HCT116 (cell line): ENCODE measurements around the gene SPEF1. TPM values are rescaled to one million over a fixed set of nuclear protein-coding genes. Genes with fewer than 3 reads are reported as not detected.

ENCODE experiments used
- ATAC-seq: fragments of 200-7000 bp; cut with Tn5 transposase; 2 replicates; pipeline ENCODE4 v1.9.1; 2020; ENCODE audit warnings: mild to moderate bottlenecking, moderate library complexity
- BruUV-seq: library from RNA; stranded (reverse); fragments of 400-500 nt; replicated peaks from 2 replicates; lab custom pipeline; 2021; lab: Mats Ljungman, UMichigan
- CTCF ChIA-PET: fragments of 300-600 bp; sonication (Branson Sonifier 250); formaldehyde crosslinking; loops from one replicate; lab custom pipeline; 2021; ENCODE audit warnings: antibody characterized with exemption; lab: Charles Lee
- POLR2A ChIA-PET: fragments of 300-600, 350-600 bp; sonication (Branson Sonifier 250); formaldehyde crosslinking; loops from one replicate; lab custom pipeline; 2021; ENCODE audit warnings: antibody characterized with exemption; lab: Charles Lee
- RAD21 ChIA-PET, 2 experiments: fragments of 300-600 bp; sonication (Branson Sonifier 250); formaldehyde crosslinking; loops; one replicate each; lab custom pipeline; 2023; ENCODE audit warnings: low total read pairs in 2 of 2; ENCODE audit not compliant: uncharacterized antibody in 2 of 2, unreplicated experiment in 2 of 2, low non-redundant PET in 1 of 2; lab: Charles Lee
- DNase-seq: peaks from one replicate; pipeline ENCODE4 v3.0.0-alpha.2; 2010; ENCODE audit warnings: low read depth, low spot score
- H2AFZ ChIP-seq: fragments of 200-600 bp; shearing (Covaris generic), sonication (generic); 2 replicates; pipeline ENCODE4 v1.6.1; 2017; ENCODE audit warnings: low read depth, mixed run types, mixed read lengths, antibody characterized with exemption, low read length; ENCODE audit not compliant: poor library complexity, severe bottlenecking
- H3K27ac ChIP-seq: 2 replicates; pipeline ENCODE4 v1.5.1; 2012; ENCODE audit warnings: low read depth, low read length
- H3K27me3 ChIP-seq: fragments of 200-600 bp; sonication (generic); 2 replicates; pipeline ENCODE4 v1.6.1; 2016; ENCODE audit warnings: mixed run types, low read length, mixed read lengths; ENCODE audit not compliant: insufficient read depth
- H3K36me3 ChIP-seq, 2 experiments: fragments of 200-500 bp in 1 of 2; fragments of 200-600 bp in 1 of 2; sonication (Bioruptor generic) in 1 of 2; sonication (generic) in 1 of 2; 2 replicates each; pipeline versions ENCODE4 v1.5.1 to v1.6.1; 2014 to 2016; ENCODE audit warnings: low read length in 2 of 2, inconsistent platforms in 1 of 2, mixed read lengths in 1 of 2, mixed run types in 1 of 2; ENCODE audit not compliant: insufficient read depth in 2 of 2, control insufficient read depth in 1 of 2
- H3K4me1 ChIP-seq, 2 experiments: fragments of 200-600 bp in 1 of 2; sonication (generic) in 1 of 2; 2 replicates each; pipeline versions ENCODE4 v1.5.1 to v1.6.1; 2012 to 2017; ENCODE audit warnings: low read length in 2 of 2, inconsistent platforms in 1 of 2, mild to moderate bottlenecking in 1 of 2, mixed read lengths in 1 of 2, mixed run types in 1 of 2, moderate library complexity in 1 of 2; ENCODE audit not compliant: insufficient read depth in 2 of 2, control insufficient read depth in 1 of 2
- H3K4me2 ChIP-seq: fragments of 200-600 bp; sonication (generic); 2 replicates; pipeline ENCODE4 v1.6.1; 2017; ENCODE audit warnings: mixed run types, low read length, mixed read lengths
- H3K4me3 ChIP-seq, 2 experiments: fragments of 200-600 bp in 1 of 2; sonication (generic) in 1 of 2; replicated peaks in 1 of 2; 2 replicates each; pipeline ENCODE4 v1.5.1; 2011 to 2016; ENCODE audit warnings: low read length in 2 of 2, control low read depth in 1 of 2, low read depth in 1 of 2, mild to moderate bottlenecking in 1 of 2, mixed read lengths in 1 of 2, mixed run types in 1 of 2
- H3K79me2 ChIP-seq: fragments of 200-600 bp; sonication (generic); 2 replicates; pipeline ENCODE4 v1.6.1; 2017; ENCODE audit warnings: mild to moderate bottlenecking, mixed run types, low read length, moderate library complexity, mixed read lengths; ENCODE audit not compliant: insufficient read depth
- H3K9ac ChIP-seq: fragments of 200-600 bp; sonication (generic); 2 replicates; pipeline ENCODE4 v1.6.1; 2016; ENCODE audit warnings: low read length, mixed read lengths
- H3K9me2 ChIP-seq: fragments of 200-600 bp; sonication (generic), shearing (Covaris generic); 2 replicates; pipeline ENCODE4 v1.6.1; 2017; ENCODE audit warnings: mixed run types, mild to moderate bottlenecking, moderate library complexity; ENCODE audit not compliant: insufficient read depth
- H3K9me3 ChIP-seq, 2 experiments: fragments of 200-500 bp in 1 of 2; fragments of 200-600 bp in 1 of 2; sonication (Bioruptor generic) in 1 of 2; sonication (generic) in 1 of 2; 2 replicates each; pipeline ENCODE4 v1.6.1; 2014 to 2017; ENCODE audit warnings: low read length in 2 of 2, mixed read lengths in 2 of 2, inconsistent platforms in 1 of 2, low read depth in 1 of 2, mild to moderate bottlenecking in 1 of 2, mixed run types in 1 of 2, moderate library complexity in 1 of 2; ENCODE audit not compliant: control insufficient read depth in 1 of 2, insufficient read depth in 1 of 2
- H4K20me1 ChIP-seq: fragments of 200-600 bp; sonication (generic), shearing (Covaris generic); 2 replicates; pipeline ENCODE4 v1.6.1; 2017; ENCODE audit warnings: mixed run types, mild to moderate bottlenecking, moderate library complexity; ENCODE audit not compliant: insufficient read depth
- CEBPB ChIP-seq: IDR thresholded peaks from 2 replicates; pipeline ENCODE4 v1.6.1; 2012; ENCODE audit warnings: low read depth
- ELF1 ChIP-seq: IDR thresholded peaks from 2 replicates; pipeline ENCODE4 v1.6.1; 2012; ENCODE audit warnings: low read depth, borderline replicate concordance
- EZH2 ChIP-seq: fragments of 200-600 bp; sonication (generic); IDR thresholded peaks from 2 replicates; pipeline ENCODE4 v1.6.1; 2017; ENCODE audit warnings: antibody characterized with exemption, mixed run types
- EZH2phosphoT487 ChIP-seq: fragments of 200-600 bp; IDR thresholded peaks from 2 replicates; pipeline ENCODE4 v1.6.1; 2018; ENCODE audit warnings: antibody characterized with exemption, borderline replicate concordance
- JUND ChIP-seq: IDR thresholded peaks from 2 replicates; pipeline ENCODE4 v1.6.1; 2012
- YY1 ChIP-seq: IDR thresholded peaks from 2 replicates; pipeline ENCODE4 v1.6.1; 2011; ENCODE audit warnings: low read length, low read depth, moderate library complexity, mild to moderate bottlenecking; ENCODE audit not compliant: insufficient replicate concordance; ENCODE audit errors: extremely low read depth
- intact Hi-C: fragments of 100-400 bp; cut with micrococcal nuclease; formaldehyde crosslinking; loops from 2 replicates; pipeline ENCODE4 v1.10.0; 2022
- total RNA-seq: library from RNA; stranded (reverse); gene quantifications from one replicate; pipeline ENCODE4 v1.2.1, GENCODE V29; 2021; ENCODE audit not compliant: unreplicated experiment
- TF ChIP-seq, protein P1 (sequence below), 3 experiments: fragments of 200-600 bp in 1 of 3; sonication (generic) in 1 of 3; IDR thresholded peaks in 2 of 3; conservative IDR thresholded peaks in 1 of 3; 2 replicates each; pipeline ENCODE4 v1.5.1; 2012 to 2017; ENCODE audit warnings: low read depth in 2 of 3, low read length in 2 of 3, antibody characterized with exemption in 1 of 3, borderline replicate concordance in 1 of 3, control low read depth in 1 of 3, mild to moderate bottlenecking in 1 of 3, mixed read lengths in 1 of 3, mixed run types in 1 of 3, moderate library complexity in 1 of 3; ENCODE audit not compliant: insufficient read depth in 1 of 3

Gene SPEF1
- total RNA-seq, 1 experiment from 2014 or later = 0.93 TPM

DNA sequence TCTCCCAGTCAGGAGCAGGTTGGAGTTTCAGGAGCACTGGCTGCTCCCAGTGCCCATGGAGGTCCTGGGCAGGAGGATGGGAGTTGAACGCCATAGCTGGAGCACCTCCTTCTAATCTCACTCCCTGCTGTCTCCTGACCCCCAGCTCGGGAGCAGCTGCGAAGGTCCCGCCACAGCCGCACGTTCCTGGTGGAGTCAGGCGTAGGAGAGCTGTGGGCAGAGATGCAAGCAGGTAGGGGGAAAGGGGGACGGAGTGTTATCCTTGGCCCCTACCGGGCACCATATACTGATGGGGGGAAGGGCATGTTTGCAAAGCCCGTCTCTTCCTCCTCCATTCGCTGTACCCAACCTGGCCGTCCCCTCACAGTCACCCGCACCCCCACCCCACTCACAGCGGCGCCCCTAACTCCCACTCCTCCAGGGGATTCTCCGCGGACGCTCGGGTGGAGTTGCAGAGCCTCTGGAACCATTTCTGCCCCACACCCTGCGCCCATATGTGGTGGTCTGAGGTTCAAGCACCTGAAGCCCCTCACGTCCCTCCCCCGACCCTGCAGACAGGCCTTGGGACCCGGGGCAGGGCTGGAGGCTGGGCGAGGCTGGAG, 32.1 kb downstream of the SPEF1 start:
- H3K79me2 ChIP-seq = no peaks in the 10 kb centered on the region
- H3K27ac ChIP-seq = no peak overlapping the region
- H3K9ac ChIP-seq = no peak overlapping the region
- H2AFZ ChIP-seq = no peak overlapping the region
- TF ChIP-seq EZH2phosphoT487 = no peak
- TF ChIP-seq, protein P1, sequence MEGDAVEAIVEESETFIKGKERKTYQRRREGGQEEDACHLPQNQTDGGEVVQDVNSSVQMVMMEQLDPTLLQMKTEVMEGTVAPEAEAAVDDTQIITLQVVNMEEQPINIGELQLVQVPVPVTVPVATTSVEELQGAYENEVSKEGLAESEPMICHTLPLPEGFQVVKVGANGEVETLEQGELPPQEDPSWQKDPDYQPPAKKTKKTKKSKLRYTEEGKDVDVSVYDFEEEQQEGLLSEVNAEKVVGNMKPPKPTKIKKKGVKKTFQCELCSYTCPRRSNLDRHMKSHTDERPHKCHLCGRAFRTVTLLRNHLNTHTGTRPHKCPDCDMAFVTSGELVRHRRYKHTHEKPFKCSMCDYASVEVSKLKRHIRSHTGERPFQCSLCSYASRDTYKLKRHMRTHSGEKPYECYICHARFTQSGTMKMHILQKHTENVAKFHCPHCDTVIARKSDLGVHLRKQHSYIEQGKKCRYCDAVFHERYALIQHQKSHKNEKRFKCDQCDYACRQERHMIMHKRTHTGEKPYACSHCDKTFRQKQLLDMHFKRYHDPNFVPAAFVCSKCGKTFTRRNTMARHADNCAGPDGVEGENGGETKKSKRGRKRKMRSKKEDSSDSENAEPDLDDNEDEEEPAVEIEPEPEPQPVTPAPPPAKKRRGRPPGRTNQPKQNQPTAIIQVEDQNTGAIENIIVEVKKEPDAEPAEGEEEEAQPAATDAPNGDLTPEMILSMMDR (IDR thresholded peaks at IDR 0.05 in 2 of 3, conservative IDR thresholded peaks at IDR 0.05 in 1 of 3; ENCODE audit: borderline replicate concordance in 1 of 3, insufficient read depth in 1 of 3, low read depth in 2 of 3, low read length in 2 of 3) = no peak
- no peak for TF ChIP-seq CEBPB
- TF ChIP-seq YY1 = no peak
- no peak for TF ChIP-seq EZH2
- TF ChIP-seq ELF1 = no peak
- no peak for TF ChIP-seq JUND
- TF ChIP-seq, all 23 proteins: peak for 0
- no peaks in the 10 kb centered on the region for H4K20me1 ChIP-seq
- H3K27me3 ChIP-seq = no peaks in the 10 kb centered on the region
- no peak overlapping the region for H3K4me2 ChIP-seq
- no peak for ATAC-seq
- intact Hi-C loops = no loop called here
- ChIA-PET CTCF (interaction anchor here (1.0 to 3.8 kb wide), 6 partner anchors 19 to 38 kb away, joined by 3 to 9 read pairs (median 4); partner anchors contain the start of genes ADISSP and SPEF1), POLR2A (no interaction called here), RAD21 (interaction anchor here in 1 of 2 experiments (0.9 to 1.0 kb wide), 2 partner anchors 33 kb away, joined by 3 read pairs; no protein-coding TSS in a partner anchor)
- H3K4me3 ChIP-seq = no peak overlapping the region
- no peaks in the 10 kb centered on the region for H3K9me2 ChIP-seq
- H3K4me1 ChIP-seq = peaks cover 9 to 20% of the 10 kb centered on the region in 2 experiments
- BruUV-seq = no TSS peak
- peaks cover 0 to 8% of the 10 kb centered on the region in 2 experiments; a peak in 2 of 4 replicates for H3K36me3 ChIP-seq
- H3K9me3 ChIP-seq = no peaks in the 10 kb centered on the region
- no peak for DNase-seq
